ENCODE results near the gene TRAF3IP1. TPM values are rescaled to one million over a fixed set of nuclear protein-coding genes. Genes with fewer than 3 reads are reported as not detected.

Gene TRAF3IP1
- total and polyA plus RNA-seq, 2 donors, result 9.6 to 13.6 TPM

Small RNAs within 50 kb of the gene (small RNA-seq; reads per million reads assigned to genes)
- not detected for gene RNU6-234P

Other genes starting within 250 kb of the TRAF3IP1 start
- gene ESPNL, start 220.2 kb upstream of the TRAF3IP1 start, total RNA-seq, result 3.5 TPM
- gene ESPNL, start 220.2 kb upstream of the TRAF3IP1 start, polyA plus RNA-seq, result 0.23 TPM
- 1.8 TPM for gene KLHL30, start 181.8 kb upstream of the TRAF3IP1 start, total RNA-seq
- 0.95 TPM for gene KLHL30, start 181.8 kb upstream of the TRAF3IP1 start, polyA plus RNA-seq
- gene ERFE, start 161.5 kb upstream of the TRAF3IP1 start, total RNA-seq, result 0.79 TPM
- gene ERFE, start 161.5 kb upstream of the TRAF3IP1 start, polyA plus RNA-seq, result 0.53 TPM
- 32.0 TPM for gene ILKAP, start 116.8 kb upstream of the TRAF3IP1 start, total RNA-seq
- gene ILKAP, start 116.8 kb upstream of the TRAF3IP1 start, polyA plus RNA-seq, result 41.6 TPM
- gene HES6, start 80.5 kb upstream of the TRAF3IP1 start, total RNA-seq, result 3.0 TPM
- 6.5 TPM for gene HES6, start 80.5 kb upstream of the TRAF3IP1 start, polyA plus RNA-seq
- 7.5 TPM for gene PER2, start 31.9 kb upstream of the TRAF3IP1 start, total RNA-seq
- 8.8 TPM for gene PER2, start 31.9 kb upstream of the TRAF3IP1 start, polyA plus RNA-seq
- gene ASB1, start 106.4 kb downstream of the TRAF3IP1 start, total RNA-seq, result 17.1 TPM
- 24.7 TPM for gene ASB1, start 106.4 kb downstream of the TRAF3IP1 start, polyA plus RNA-seq

Measured in urinary bladder (tissue), 2 donors.